ENCODE data around the gene KCNQ1. TPM values are rescaled to one million over a fixed set of nuclear protein-coding genes. Genes with fewer than 3 reads are reported as not detected.

The KCNQ1 gene
- total RNA-seq, 4 donors from 2014 or later = 5.6 to 46.8 (median 24.6) TPM

DNA sequence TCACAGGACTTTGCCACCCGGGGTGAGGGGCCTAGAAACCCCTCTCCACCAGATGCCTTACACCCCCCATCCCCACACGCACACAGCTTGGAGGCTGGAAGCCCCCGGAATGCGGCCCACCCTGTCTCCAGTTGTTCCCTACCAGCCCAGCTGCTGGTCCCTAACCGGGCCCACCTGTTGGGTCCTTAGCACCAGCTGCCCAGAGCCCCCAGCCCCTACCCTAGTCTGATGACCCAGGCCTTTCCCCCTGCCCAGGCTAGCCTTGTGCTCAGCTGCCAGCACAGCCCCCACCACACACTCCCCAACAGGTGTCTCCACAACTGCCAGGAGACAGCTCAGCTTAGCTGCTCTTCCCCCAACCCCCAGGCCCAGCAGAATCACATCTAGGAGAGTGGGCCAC, 373.7 kb downstream of the KCNQ1 start:
- intact Hi-C loops (cut with DNase I; ENCODE audit: low total_unique reads) = no loop called here
- TF ChIP-seq POLR2A (IDR thresholded peaks at IDR 0.05) (no peak), CTCF (IDR thresholded peaks at IDR 0.05) (no peak), POLR2AphosphoS5 (IDR thresholded peaks at IDR 0.05) (no peak), EP300 (IDR thresholded peaks at IDR 0.05; ENCODE audit: low read depth) (no peak)
- no peaks in the 10 kb centered on the region for H3K27me3 ChIP-seq
- peaks cover 0 to 7% of the 10 kb centered on the region in 2 donors for H3K9me3 ChIP-seq
- 99% methylated on average over 4 of the region's 5 CpGs; no CpG with 5 or more reads in 1 of the 2 donors for WGBS, 2 donors (ENCODE audit: low coverage in 1 of 2)
- DNase-seq = no peak
- in situ Hi-C loops (cut with MboI; ENCODE audit: low pct_ligation_motif_present in 1 of 4, low pct_unique_long_range_greater_than_20kb in 1 of 4, low sequenced_read_pairs in 3 of 4) = no loop called here
- H3K27ac ChIP-seq = no peak overlapping the region
- no peak overlapping the region for H3K4me3 ChIP-seq
- peaks cover 0 to 7% (median 4%) of the 10 kb centered on the region in 4 donors for H3K4me1 ChIP-seq
- H3K36me3 ChIP-seq = no peaks in the 10 kb centered on the region

- intact Hi-C loops (cut with DNase I; ENCODE audit: low total_unique reads) (no loop called here), in situ Hi-C loops (cut with MboI; ENCODE audit: low pct_ligation_motif_present in 1 of 4, low pct_unique_long_range_greater_than_20kb in 1 of 4, low sequenced_read_pairs in 3 of 4) (no loop called here)
- Histone ChIP-seq H3K9me3 (peaks cover 0 to 7% of the 10 kb centered on the region in 2 donors), H3K27me3 (no peaks in the 10 kb centered on the region), H3K4me3 (no peak overlapping the region), H3K27ac (no peak overlapping the region), H3K36me3 (no peaks in the 10 kb centered on the region), H3K4me1 (peaks cover 0 to 7% (median 4%) of the 10 kb centered on the region in 4 donors)
- no peak for DNase-seq
- WGBS, 2 donors (ENCODE audit: low coverage in 1 of 2) = 86% methylated on average over 3 of the region's 3 CpGs; no CpG with 5 or more reads in 1 of the 2 donors
- TF ChIP-seq POLR2AphosphoS5 (IDR thresholded peaks at IDR 0.05) (no peak), CTCF (IDR thresholded peaks at IDR 0.05) (no peak), EP300 (IDR thresholded peaks at IDR 0.05; ENCODE audit: low read depth) (no peak), POLR2A (IDR thresholded peaks at IDR 0.05) (no peak)
Observed at GRCh38 chr11:2819316-2819715, 374.5 kb downstream of the KCNQ1 start.

DNA sequence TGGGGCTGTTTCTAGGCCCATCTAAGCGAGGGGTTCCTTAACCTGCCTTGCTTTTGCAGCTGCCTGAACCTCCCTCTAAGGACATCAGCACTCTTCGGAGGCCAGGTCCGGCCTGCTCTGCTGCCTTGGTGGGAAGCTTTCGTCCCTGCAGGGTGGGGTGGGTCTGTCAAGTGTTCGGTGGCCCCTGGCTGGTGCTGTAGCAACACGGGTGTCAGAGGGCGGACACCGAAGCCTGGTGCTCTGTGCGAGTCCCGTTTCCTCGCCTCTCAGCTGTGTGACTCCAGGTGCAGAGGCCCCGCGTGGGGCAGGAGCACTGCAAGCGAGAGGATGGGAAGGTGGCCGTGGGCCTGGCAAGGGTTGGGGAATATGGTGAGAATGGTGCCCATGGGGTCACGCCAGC, 376.2 kb downstream of the KCNQ1 start:
- no peaks in the 10 kb centered on the region for H3K36me3 ChIP-seq
- no peak for DNase-seq
- H3K4me1 ChIP-seq = peaks cover 11 to 23% (median 12%) of the 10 kb centered on the region in 4 donors
- WGBS, 2 donors (ENCODE audit: low coverage in 1 of 2) = 95% methylated on average over 16 of the region's 16 CpGs; no CpG with 5 or more reads in 1 of the 2 donors
- H3K27me3 ChIP-seq = no peaks in the 10 kb centered on the region
- H3K9me3 ChIP-seq = peaks cover 0 to 7% of the 10 kb centered on the region in 2 donors
- TF ChIP-seq POLR2AphosphoS5 (IDR thresholded peaks at IDR 0.05) (no peak), CTCF (IDR thresholded peaks at IDR 0.05) (no peak), POLR2A (IDR thresholded peaks at IDR 0.05) (no peak), EP300 (IDR thresholded peaks at IDR 0.05; ENCODE audit: low read depth) (no peak)
- in situ Hi-C loops (cut with MboI; ENCODE audit: low pct_ligation_motif_present in 1 of 4, low pct_unique_long_range_greater_than_20kb in 1 of 4, low sequenced_read_pairs in 3 of 4) = no loop called here
- no peak overlapping the region for H3K4me3 ChIP-seq
- no peak overlapping the region for H3K27ac ChIP-seq
- intact Hi-C loops (cut with DNase I; ENCODE audit: low total_unique reads) = no loop called here

GRCh38 chr11:2821891-2822290, 377.1 kb downstream of the KCNQ1 start:
- TF ChIP-seq EP300 (IDR thresholded peaks at IDR 0.05; ENCODE audit: low read depth) (no peak), POLR2A (IDR thresholded peaks at IDR 0.05) (no peak), CTCF (IDR thresholded peaks at IDR 0.05) (no peak), POLR2AphosphoS5 (IDR thresholded peaks at IDR 0.05) (no peak)
- no peak for DNase-seq
- in situ Hi-C loops (cut with MboI; ENCODE audit: low pct_ligation_motif_present in 1 of 4, low pct_unique_long_range_greater_than_20kb in 1 of 4, low sequenced_read_pairs in 3 of 4) = no loop called here
- H3K4me3 ChIP-seq = no peak overlapping the region
- no peak overlapping the region for H3K27ac ChIP-seq
- WGBS, 2 donors (ENCODE audit: low coverage in 1 of 2) = 93% methylated on average over 8 of the region's 8 CpGs; no CpG with 5 or more reads in 1 of the 2 donors
- peaks cover 16 to 28% (median 20%) of the 10 kb centered on the region in 4 donors for H3K4me1 ChIP-seq
- H3K9me3 ChIP-seq = peaks cover 0 to 7% of the 10 kb centered on the region in 2 donors
- H3K27me3 ChIP-seq = no peaks in the 10 kb centered on the region
- no peaks in the 10 kb centered on the region for H3K36me3 ChIP-seq
- intact Hi-C loops (cut with DNase I; ENCODE audit: low total_unique reads) = no loop called here
